HG03103 (cell line): ENCODE measurements around the gene C1orf21.
"Not testable (repeated sequence)": the region's sequence is repeated elsewhere in the genome, so short reads cannot be mapped to it uniquely, and the experiment has no call there.

Experiments used
- ATAC-seq: cut with Tn5 transposase; IDR thresholded peaks from one replicate; pipeline ENCODE4 v1.9.1; 2021; ENCODE audit warnings: low read depth; ENCODE audit not compliant: unreplicated experiment

C1orf21 gene, protein sequence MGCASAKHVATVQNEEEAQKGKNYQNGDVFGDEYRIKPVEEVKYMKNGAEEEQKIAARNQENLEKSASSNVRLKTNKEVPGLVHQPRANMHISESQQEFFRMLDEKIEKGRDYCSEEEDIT

DNA sequence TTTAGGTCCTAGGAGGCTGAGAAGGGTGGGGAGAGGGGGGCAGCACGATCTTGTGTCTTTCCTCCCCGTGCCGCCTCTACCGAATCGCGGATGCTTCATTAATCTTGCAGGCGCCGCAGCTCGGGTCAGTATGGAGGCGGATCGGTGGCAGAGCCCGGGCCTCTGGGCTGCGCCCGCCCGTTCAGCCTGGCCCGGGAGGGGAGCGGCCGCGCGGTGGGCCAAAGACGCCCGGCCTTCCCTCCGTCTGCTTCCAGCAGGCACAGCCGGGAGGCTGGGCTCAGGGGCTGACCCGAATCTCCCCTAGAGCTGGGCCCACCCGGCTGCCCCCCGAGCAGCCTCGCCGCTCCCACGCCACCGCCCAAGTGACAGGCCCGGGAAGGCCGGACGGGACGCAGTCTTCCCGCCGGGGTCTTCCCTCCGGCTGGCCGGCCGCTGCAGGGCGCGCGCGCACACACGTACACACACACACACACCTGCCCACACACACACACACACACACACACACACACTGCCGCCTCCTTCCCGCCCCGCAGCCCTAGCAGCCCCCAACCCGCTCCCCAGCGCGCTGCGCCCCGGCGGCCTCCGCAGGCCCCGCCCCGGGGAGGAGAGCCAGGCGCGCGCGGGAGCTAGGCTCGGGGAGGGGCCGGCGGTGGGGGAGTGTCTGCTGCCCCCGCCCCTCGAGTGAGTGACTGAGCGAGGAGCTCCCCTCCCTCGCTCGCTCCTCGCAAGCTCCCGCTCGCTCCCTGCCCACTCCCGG, at the start of gene C1orf21:
Gene C1orf21, plus strand, starts transcription at position 718 of the 757 bp plus-strand sequence. CDS start 90,481 bp downstream, outside the sequence.
- ATAC-seq, result peak; percentile 82

DNA sequence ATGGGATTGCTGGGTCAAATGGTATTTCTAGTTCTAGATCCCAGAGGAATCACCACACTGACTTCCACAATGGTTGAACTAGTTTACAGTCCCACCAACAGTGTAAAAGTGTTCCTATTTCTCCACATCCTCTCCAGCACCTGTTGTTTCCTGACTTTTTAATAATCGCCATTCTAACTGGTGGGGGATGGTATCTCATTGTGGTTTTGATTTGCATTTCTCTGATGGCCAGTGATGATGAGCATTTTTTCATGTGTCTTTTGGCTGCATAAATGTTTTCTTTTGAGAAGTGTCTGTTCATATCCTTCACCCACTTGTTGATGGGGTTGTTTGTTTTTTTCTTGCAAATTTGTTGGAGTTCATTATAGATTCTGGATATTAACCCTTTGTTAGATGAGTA, 49.0 kb upstream of the C1orf21 start:
- ATAC-seq, result not testable (repeated sequence)

DNA sequence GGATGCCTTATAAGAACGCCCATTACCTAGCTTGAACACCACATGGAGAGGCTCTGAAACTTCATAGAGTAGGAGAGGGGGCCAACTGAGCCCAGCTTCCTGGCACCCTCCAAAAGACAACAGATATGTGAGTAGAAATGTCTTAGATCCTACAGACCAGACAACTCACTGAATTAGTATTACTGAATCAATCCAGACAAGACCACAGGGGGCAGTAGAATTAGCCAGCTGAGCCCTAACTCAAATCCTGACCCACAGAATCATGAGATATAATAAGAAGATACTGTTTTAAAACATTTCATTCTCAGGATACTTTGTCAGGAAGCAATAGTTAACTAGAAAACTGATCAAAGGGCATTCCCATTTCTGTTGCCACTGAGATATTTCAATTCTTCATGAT, 45.8 kb upstream of the C1orf21 start:
- no peak for ATAC-seq

DNA sequence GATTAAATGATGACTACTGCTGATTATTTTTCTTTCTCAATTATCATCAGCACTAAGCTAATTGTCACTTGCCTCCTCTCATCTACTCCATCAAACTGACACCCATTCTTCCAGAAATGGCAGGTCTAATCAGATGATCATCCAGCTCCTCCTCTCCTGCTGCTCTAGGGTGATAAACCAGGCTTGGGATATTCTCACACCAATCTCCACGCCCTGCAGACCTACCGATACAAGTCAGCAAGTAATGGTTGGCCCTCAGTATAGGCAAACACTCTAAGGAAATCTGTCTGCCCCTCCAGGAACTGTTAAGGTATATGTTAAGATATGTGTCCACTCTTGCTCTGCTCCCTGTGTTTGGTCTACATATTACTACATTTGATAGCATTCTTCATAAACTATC, 36.3 kb upstream of the C1orf21 start:
- no peak for ATAC-seq

DNA sequence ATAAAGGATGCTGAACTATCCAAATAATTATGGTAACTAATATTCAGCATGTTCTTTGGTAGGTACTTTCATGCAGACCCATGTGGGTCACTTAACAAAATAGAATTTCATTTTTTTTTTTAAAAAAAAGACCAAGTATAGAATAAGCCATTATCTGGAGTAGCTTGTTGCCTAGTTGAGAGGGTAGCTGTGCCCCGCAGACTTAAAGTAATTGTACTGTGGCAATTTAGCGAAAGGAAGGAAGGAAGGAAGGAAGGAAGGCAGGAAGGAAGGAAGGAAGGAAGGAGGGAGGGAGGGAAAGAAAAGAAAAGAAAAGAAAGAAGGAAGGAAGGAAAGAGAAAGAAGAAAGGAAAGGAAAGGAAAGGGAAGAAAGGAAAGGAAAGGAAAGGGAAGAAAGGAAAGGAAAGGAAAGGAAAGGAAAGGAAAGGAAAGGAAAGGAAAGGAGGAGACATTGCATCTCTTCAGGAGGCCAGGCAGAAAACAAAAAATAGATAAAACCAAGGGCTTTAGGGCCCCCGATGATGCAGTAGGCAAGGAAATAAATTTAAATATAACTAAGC, 35.3 kb upstream of the C1orf21 start:
- no peak for ATAC-seq

DNA sequence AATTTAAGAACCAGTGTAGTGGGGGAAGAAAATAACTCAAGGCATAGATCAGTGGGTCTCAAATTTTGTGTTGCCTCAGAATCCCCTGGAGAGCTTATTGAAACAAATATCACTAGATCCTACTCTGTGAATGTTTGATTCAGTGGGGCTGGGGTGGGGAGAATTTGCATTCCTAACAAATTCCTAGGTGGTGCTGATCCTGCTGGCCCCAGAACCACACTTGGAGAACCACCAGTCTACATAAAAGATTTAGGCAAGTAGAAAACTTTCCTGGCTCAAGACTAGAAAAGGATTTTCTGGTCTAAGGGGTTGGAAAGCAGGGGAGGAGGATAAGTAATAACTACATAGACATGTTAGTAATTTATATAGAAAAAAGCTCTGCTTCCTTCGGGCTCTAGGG, 34.1 kb upstream of the C1orf21 start:
- no peak for ATAC-seq

DNA sequence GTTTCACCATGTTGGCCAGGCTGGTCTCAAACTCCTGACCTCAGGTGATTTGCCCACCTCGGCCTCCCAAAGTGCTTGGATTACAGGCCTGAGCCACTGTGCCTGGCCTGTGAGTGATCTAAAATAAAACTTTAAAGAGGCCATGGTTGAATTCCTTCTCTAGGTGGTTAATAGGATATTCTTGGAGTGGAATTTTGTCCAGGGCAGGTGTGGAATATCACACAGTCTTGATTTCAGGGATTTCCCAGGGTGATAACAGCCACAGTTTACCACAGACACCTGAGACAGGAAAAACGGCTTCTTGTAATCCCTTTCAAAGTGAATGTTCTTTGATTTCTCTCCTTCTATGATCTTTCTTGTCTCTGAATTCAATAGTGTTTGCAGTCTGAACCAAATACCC, 32.1 kb upstream of the C1orf21 start:
- no peak for ATAC-seq

DNA sequence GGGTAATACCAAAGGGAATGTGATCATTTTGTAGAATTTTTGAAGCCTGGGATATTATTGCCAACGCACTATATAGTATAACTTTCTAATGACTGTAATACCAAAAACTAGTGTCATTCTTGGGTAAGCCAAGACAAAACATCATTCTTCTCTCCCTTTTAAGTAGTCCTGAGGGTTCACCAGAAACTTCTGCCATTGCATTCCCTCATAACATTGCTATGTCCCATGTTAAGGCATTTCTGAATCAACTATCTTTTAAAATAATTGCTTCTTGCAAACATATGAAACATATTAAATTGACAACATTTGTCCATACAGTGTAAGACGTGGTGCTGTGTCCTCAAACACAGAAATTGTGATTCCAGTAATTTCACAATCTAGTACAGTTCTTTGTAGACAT, 29.9 kb upstream of the C1orf21 start:
- ATAC-seq, result no peak

DNA sequence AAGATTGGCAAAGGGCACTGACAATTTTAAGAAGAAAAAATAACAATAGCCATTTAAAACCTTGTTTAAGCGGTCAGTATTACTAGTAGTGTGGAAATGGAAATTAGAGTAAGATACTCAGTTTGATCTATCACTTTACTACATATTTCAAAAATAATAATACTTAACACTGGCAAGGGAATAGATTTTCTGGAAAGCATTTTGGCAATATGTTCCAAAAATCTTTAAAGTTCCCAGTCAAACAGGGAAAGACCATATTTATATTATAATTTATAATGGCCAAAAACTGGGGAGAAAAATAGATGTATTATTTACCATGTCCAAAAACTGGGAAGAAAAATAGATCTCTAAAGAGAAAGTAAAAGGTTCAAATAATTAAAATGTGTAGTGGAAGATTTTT, 28.6 kb upstream of the C1orf21 start:
- ATAC-seq, result no peak

DNA sequence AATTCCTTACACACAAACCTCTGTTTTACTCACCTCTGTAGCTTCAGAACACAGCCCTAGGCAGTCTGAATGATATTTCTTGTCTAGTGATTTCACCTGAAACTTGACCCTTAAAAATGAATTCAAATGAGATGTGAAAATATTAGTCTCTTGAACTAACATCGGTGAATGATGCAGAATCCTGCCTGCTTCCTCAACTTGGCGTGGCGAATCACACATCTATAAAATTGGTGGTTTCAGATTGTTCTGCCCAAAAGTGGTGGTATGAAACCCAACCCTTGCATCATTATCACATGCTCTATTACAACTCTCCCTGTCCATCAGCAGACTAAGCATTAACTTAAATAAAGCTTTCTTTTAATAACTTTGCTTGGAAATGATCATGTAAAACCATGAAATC, 26.9 kb upstream of the C1orf21 start:
- no peak for ATAC-seq

DNA sequence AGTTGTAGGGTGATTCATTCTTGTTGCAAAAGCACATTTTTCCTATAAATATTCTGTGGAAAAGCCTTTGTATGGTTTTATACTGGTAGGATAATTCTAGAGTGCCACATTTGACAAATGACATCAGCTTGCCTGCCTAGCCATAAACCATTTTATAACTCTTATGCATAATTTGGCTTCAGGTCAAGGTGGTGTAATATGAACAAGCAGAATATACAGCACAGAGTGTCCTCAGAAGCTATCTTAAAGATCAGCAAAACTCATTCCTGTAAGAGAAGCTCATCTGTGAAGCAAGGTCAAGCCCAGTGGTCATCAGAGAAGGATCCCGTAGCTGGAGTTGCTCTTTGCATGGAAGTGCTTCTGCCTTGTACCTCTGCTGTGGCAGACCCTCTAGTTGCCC, 24.0 kb upstream of the C1orf21 start:
- ATAC-seq, result no peak

DNA sequence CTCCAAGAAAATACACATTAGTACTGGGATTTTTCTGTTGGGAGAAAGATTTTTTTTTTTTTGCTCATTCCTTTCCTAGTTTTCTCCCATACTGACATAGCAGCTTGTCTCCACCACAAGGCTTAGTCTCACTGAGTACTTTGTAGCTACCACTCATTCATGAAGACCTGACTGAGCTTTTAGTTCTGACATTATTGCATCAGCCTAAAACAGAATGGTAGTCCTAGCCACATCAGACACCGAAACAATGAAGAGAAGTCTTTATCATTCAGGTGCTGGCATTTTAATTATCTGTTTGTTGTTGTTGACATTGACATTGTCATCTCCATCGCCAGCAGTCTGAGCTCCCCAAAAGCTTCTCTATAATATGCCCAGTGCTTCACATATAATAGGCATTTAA, 21.1 kb upstream of the C1orf21 start:
- no peak for ATAC-seq

DNA sequence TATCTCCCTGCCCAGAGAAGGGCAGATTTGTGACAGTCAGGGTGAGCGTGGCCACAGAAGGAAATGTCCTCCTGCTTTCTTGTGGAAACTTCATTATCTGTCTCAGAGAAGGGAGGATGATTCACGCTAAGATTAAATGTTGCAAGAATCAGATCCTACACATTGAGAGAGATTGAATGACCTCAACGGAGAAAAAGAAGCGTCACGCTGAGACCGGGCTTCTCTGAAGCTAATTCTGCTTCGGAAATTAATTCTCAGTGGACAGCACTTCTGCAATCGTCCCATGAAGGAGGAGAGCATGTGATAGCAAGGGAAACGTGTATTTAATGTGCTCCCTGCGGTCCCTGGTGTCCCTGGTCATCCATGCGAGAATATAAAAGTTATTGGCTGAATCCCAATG, 19.8 kb upstream of the C1orf21 start:
- no peak for ATAC-seq

DNA sequence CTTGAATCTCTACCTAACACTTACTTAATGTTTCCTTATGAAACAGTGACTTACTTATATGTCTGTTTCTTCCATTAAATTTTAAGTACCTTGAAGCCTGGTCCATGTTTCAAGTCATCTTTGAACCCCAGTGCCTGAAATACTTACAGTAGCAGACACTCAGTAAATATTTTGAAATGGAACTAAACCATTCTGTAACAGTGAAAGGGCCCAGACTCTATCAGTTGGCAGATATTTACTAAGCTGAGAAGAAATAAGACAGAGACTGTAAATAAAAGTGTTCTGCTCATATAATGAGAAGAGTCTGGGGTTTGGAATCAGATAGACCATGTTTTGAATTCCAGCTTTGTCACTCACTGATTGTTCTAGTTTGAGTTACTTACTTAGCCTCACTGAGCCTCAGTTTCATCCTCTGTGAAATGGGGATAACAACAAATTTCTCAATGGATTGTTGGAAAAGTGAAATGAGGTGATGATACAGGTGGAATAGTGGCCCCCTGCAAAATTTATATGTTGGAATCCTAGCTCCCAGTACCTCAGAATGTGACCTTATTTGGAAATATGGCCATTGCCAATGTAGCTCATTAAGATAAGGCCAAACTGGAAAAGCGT, 19.3 kb upstream of the C1orf21 start:
- no peak for ATAC-seq

DNA sequence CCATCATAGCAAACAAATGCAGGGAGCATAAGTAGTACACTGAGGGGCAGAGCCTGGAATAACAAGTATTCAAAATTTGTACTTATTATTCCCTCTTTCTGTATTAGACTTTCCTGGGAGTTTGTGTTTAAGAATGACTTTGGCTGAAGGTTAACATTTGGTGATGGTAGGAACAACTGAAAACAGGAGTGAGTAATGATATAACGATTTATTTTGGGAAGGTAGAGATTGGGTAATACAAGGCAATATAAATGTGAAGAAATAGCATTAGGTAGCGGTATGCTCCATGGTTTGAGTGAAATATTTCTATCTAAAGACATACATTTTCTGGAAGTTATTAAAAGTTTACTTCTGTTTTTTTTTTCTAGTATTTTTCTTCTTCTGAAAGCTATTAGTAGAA, 18.5 kb upstream of the C1orf21 start:
- no peak for ATAC-seq

DNA sequence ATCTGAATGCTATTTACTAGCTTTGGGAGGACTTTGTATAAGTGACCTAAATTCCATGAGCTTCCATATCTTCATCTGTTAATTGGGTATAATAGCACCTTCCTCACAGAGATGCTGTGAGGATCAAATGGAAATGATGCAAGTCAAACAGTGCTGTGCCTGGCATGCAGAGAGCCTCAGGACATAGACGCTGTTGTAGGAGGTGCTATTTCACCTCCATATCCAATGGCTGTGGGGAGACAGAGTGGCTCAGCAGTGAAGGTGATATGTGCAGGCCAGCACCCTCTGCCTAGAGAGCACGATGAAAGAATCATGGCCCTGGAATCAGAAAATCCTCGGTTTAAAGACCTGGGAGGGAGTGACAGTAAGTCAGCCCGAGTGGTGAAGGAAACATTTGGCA, 16.0 kb upstream of the C1orf21 start:
- ATAC-seq, result no peak

DNA sequence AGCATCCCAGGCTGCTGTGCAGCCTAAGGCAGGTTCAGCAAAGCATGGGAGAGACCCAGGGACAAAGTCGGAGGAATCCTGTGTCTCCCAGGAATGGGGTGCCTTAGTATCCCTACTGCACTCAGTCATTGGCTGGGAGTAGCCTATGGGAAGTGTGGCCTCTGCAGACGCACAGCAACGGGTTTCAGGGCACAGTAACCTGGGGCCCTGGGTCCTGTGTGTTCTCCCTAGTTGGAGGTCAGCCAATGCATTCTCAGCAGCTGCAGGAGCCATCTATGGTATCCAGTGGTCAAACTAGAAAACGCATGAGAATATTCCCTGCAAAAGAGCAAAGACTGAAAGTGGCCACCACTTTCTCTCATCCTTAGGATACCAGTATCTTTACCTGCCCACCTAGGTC, 13.7 kb upstream of the C1orf21 start:
- ATAC-seq, result no peak

DNA sequence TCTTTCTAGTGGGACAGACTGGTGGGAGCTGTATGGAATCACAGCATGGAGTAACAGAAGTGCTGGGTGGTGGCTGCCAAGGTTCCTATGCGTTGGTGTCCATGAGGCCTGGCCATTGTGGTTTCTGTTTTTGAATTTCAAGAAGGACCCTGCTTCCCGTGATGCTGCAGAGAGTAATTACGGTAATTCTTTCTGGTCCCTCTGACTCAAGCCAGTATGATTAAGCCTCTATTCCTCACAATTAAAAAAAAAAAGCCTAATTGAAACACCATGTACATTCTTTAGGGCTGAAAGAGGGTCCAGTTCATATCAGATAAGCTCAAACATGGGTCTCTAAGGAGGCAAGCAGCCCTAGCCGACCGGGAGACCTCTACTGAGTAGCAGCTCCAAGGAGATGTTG, 10.5 kb upstream of the C1orf21 start:
- no peak for ATAC-seq

DNA sequence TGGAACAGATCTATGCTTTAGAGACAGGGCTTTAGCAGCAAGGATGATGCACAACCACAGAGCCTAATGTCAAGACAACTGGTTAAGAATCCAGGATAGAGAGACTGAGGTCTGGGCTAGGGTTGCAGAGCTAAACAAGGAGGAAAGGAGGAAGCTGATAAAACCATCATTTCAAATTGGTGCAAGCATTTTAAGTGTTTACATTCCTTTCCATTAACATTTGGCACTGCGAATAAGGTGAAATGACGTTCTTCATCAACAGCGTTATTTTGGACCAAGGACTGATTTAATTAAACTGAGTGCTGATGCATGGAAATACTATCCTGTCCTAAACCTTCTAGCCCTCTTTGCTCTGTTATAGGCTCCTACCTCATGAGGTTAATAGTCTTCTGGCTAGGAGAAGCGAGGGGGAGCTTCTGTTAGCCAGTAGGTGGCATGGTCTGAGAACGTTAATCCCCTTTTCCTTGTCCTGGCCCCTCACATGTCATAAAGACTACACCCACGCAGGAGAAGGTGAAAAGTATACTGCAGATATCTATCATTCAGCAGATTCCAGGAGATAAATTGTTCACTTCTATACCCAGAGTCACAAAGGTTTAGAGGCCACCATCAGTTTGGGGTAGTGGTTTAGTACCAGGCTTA, 7.6 kb upstream of the C1orf21 start:
- ATAC-seq, result no peak

DNA sequence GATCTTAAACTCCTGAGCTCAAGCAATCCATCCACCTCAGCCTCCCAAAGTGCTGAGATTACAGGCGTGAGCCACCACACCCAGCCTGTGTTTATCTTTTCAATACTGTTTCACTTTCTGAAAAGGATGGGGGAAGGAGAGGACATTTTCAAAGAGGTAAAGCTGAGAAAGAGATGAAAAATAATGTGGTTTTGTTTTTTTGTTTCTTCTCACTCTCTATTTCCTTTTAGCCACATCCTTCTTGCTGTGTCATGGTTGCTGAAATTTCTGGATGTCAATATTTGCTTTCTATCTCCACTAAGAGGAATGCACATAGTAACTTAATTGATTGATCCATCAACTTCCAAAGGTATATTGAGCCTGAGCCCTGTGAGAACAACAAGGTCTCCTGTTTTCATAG, 6.4 kb upstream of the C1orf21 start:
- ATAC-seq, result no peak

DNA sequence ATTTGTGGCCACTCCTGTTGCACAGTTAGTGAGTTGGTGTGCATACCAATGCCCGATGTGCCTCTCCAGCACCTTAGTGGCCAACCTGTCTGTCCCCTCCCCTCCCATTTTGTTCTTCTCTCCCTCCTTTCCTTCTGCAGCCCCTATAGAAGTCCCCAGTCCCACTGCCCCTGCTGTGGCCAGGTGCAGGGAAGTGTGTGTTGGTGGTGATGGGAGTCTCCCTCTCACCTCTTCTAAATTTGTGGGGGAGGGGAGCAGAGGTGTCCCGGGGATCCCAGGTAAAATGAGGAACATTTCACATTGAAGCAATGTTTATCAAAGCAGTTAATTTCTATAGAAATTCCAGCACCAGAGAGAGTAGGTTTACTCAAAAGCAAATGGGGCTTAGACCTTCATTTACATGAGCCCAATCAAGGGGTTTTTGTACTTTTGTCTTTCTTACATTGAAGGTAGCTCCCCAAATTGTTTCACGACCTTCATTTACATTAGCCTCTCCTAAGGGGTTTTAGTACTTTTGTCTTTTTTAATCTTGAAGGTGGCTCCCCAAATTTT, 3.0 kb upstream of the C1orf21 start:
- ATAC-seq, result no peak
